Prostate gland (tissue), 2 donors: ENCODE results near the gene ALDOC.

Source experiments
- POLR2AphosphoS5 ChIP-seq: sonication (generic); formaldehyde crosslinking; IDR thresholded peaks from one replicate; pipeline ENCODE4 v1.6.1; 2017; ENCODE audit warnings: antibody characterized with exemption
- TF ChIP-seq, protein P1 (sequence below), 4 experiments: fragments of 200-600 bp in 2 of 4; fragments of 450-650 bp in 2 of 4; sonication (generic) in 2 of 4; IDR thresholded peaks; 1 replicate in 3 of 4; 2 replicates in 1 of 4; pipeline ENCODE4 v1.5.1; 2016 to 2019; ENCODE audit warnings: antibody characterized with exemption in 4 of 4, mild to moderate bottlenecking in 2 of 4, moderate library complexity in 2 of 4

DNA sequence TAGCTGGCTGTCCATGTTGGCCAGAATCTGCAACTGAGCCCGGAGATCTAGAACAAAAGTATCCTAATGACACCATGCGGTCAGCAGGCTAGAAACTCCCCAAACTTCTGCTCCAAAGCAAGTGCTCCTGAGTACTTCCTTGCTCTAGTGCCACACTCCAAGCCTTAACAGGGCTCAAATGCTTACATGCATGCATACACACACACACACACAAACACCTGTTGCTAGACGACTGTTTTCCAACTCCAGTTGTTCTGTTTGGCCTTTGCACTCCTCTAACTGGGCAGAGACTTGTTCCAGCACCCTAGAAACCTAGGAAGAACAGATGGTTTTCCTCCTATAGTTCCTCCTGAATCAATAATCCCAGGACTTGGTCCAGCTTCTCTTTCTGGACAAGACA lies 7.7 kb upstream of the ALDOC start:
- TF ChIP-seq, protein P1, sequence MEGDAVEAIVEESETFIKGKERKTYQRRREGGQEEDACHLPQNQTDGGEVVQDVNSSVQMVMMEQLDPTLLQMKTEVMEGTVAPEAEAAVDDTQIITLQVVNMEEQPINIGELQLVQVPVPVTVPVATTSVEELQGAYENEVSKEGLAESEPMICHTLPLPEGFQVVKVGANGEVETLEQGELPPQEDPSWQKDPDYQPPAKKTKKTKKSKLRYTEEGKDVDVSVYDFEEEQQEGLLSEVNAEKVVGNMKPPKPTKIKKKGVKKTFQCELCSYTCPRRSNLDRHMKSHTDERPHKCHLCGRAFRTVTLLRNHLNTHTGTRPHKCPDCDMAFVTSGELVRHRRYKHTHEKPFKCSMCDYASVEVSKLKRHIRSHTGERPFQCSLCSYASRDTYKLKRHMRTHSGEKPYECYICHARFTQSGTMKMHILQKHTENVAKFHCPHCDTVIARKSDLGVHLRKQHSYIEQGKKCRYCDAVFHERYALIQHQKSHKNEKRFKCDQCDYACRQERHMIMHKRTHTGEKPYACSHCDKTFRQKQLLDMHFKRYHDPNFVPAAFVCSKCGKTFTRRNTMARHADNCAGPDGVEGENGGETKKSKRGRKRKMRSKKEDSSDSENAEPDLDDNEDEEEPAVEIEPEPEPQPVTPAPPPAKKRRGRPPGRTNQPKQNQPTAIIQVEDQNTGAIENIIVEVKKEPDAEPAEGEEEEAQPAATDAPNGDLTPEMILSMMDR (IDR thresholded peaks at IDR 0.05) = no peak
- no peak for TF ChIP-seq POLR2AphosphoS5
